OCI-LY7 (cell line): ENCODE results near the gene HOXA10.

Experiments
- EZH2phosphoT487 ChIP-seq: fragments of 200-600 bp; sonication (generic); IDR thresholded peaks from 2 replicates; pipeline ENCODE4 v1.6.1; 2018; ENCODE audit warnings: low read depth, borderline replicate concordance, mild to moderate bottlenecking, mixed run types, antibody characterized with exemption, low read length, moderate library complexity, mixed read lengths
- TF ChIP-seq, protein P1 (sequence below): fragments of 200-600 bp; sonication (generic); conservative IDR thresholded peaks from 2 replicates; pipeline ENCODE4 v1.5.1; 2014; ENCODE audit warnings: mild to moderate bottlenecking, antibody characterized with exemption, low read length, moderate library complexity, mixed read lengths

DNA sequence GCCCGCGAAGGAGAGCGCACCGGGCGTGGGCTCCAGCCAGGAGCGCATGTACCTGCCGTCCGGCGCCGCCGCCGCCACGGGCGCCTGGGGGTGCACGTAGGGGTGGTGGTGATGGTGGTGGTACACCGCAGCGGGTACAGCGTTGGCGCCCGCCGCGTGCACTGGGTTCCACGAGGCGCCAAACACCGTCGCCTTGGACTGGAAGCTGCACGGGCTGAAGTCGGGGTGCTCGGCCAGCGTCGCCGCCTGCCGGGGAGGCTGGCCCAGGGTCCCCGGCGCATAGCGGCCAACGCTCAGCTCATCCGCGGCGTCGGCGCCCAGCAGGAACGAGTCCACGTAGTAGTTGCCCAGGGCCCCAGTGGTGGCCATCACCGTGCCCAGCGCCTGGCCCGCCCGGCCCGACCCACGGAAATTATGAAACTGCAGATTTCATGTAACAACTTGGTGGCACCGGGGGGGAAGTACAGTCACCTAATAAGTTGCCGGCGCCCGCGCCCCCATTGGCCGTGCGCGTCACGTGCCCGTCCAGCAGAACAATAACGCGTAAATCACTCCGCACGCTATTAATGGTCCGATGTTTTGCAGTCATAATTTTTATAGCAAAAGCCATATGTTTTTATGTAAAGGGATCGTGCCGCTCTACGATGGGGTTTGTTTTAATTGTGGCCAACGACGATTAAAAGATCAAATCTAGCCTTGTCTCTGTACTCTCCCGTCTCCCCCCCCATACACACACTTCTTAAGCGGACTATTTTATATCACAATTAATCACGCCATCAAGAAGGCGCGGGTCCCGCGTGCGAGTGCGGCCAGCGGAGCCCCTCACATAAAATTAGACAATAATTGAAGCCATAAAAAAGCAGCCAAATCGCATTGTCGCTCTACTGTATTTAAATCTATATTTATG, 8.8 kb downstream of the HOXA10 start, which contains the start of gene HOXA9:
- TF ChIP-seq, protein P1, sequence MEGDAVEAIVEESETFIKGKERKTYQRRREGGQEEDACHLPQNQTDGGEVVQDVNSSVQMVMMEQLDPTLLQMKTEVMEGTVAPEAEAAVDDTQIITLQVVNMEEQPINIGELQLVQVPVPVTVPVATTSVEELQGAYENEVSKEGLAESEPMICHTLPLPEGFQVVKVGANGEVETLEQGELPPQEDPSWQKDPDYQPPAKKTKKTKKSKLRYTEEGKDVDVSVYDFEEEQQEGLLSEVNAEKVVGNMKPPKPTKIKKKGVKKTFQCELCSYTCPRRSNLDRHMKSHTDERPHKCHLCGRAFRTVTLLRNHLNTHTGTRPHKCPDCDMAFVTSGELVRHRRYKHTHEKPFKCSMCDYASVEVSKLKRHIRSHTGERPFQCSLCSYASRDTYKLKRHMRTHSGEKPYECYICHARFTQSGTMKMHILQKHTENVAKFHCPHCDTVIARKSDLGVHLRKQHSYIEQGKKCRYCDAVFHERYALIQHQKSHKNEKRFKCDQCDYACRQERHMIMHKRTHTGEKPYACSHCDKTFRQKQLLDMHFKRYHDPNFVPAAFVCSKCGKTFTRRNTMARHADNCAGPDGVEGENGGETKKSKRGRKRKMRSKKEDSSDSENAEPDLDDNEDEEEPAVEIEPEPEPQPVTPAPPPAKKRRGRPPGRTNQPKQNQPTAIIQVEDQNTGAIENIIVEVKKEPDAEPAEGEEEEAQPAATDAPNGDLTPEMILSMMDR: no peak
- no peak for TF ChIP-seq EZH2phosphoT487
